IPS-15b (cell line): ENCODE results near the gene DSE.

ENCODE experiments used
- H3K27me3 ChIP-seq: one replicate; pipeline ENCODE4 v1.6.1; 2013; ENCODE audit warnings: low read length; ENCODE audit not compliant: control insufficient read depth, insufficient read depth
- H3K36me3 ChIP-seq: one replicate; pipeline ENCODE4 v1.6.1; 2013; ENCODE audit warnings: low read length; ENCODE audit not compliant: control insufficient read depth, insufficient read depth
- H3K4me1 ChIP-seq: one replicate; pipeline ENCODE4 v1.6.1; 2013; ENCODE audit warnings: mild to moderate bottlenecking, low read length; ENCODE audit not compliant: control insufficient read depth, insufficient read depth
- H3K4me3 ChIP-seq: one replicate; pipeline ENCODE4 v1.5.1; 2013; ENCODE audit warnings: low read depth, low read length
- H3K9ac ChIP-seq: one replicate; pipeline ENCODE4 v1.6.1; 2013; ENCODE audit warnings: low read depth, mild to moderate bottlenecking, low read length
- H3K9me3 ChIP-seq: one replicate; pipeline ENCODE4 v1.6.1; 2013; ENCODE audit warnings: mild to moderate bottlenecking, low read length; ENCODE audit not compliant: control insufficient read depth, insufficient read depth

Gene DSE

DNA sequence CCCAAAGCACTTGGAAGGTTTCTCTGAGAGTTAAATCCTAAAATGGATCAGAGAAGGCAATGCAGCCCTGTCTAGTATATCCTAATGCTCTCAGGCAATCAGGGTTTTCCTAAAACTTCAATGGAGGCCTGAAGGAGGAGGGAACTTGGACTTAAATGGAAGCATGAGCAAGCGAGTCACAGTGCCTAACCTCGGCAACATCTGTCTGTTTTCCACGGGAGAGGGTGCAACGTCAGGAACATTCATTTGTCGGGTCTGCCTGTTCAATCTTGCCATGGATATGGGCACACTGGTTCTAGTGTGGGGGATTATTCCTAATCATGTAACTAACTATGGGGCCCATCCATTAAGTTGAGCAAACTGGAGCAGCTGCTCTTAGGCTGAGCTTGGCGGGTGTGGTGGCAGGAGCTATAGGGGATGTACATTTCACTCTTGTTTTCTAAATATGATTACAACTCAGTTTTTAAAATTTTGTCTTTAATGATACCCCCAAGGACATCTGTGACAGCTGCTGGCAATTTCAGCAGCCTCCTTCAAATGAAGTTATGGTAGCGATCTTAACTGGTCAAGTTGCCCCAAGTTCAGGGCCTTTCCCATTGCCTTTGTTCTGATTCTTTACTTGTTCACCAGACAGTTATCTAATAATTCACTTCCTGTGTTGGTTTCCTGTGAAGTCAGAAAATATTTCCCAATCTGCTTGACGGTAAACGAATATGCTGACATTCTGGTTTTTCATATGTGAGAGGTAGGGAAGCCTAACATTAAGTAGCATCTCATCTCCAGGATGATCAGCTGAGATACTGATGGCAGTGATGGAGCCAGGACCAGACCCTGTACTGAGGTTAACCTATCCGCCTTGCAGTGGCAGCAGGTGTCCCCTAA, 21.6 kb downstream of the DSE start:
- Histone ChIP-seq H3K4me1 (no peaks in the 10 kb centered on the region), H3K9ac (no peak overlapping the region), H3K9me3 (no peaks in the 10 kb centered on the region), H3K36me3 (no peaks in the 10 kb centered on the region), H3K27me3 (no peaks in the 10 kb centered on the region), H3K4me3 (no peak overlapping the region)

DNA sequence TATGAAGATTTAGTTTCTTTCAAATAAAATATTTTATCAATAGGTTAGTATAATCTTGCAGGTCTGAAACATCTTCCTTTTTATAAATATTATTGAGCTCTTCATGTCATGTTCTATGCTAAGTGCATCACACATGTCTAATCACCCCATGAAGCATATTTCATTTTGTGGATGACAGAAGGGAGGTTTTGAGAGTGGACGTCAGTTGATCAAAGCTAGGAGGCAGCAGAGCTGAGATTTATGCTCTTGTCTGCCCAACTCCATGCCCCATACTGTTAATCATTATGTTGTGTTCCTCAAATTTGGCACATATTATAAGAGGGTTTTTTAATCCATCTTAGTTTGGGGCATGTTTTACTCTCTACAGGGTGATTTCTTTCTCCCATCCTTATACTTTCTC, 22.7 kb downstream of the DSE start:
- H3K36me3 ChIP-seq, result no peaks in the 10 kb centered on the region
- H3K9me3 ChIP-seq, result no peaks in the 10 kb centered on the region
- H3K27me3 ChIP-seq, result no peaks in the 10 kb centered on the region
- H3K4me1 ChIP-seq, result no peaks in the 10 kb centered on the region
- H3K9ac ChIP-seq, result no peak overlapping the region
- H3K4me3 ChIP-seq, result no peak overlapping the region

DNA sequence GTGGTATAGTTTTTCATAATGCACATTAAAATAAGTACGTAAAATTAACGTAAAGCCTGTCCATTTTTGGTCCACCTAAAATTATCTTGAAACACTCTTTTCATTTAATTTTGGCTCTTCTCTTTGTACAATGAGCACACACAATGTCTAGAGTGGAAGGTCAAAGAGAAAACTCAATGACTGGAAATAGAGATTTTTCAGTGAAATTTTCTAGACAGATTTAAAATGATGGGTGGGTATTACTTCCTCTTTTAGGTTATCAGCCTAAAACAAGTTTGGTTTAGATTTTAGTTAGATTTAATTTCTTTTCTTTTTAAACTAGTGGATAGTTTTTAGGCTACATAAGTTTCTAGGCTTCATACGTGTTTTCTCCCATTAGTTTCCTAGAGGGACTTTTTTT, 24.9 kb downstream of the DSE start:
- no peak overlapping the region for H3K9ac ChIP-seq
- no peak overlapping the region for H3K4me3 ChIP-seq
- no peaks in the 10 kb centered on the region for H3K27me3 ChIP-seq
- no peaks in the 10 kb centered on the region for H3K9me3 ChIP-seq
- H3K36me3 ChIP-seq, result no peaks in the 10 kb centered on the region
- peaks cover 3% of the 10 kb centered on the region for H3K4me1 ChIP-seq

DNA sequence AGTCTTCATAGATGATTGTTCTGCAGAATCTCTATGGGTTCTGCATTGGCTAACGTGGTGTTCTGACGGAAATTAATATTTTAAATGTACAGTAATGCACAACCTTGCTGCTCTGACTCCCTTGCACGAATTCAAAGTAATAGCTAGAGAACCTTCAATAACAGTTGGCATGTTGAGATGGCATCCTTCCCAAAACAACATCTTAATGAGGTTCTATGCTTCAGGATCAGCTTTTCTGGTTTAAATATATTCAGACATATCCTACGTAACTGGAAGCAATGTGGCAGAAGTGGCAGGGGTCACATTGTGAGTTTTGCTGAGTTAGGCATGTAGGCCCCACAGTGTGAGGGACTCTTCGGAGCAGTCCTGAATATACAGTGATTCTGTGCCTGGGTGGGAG, 25.7 kb downstream of the DSE start:
- H3K9ac ChIP-seq, result no peak overlapping the region
- peaks cover 3% of the 10 kb centered on the region for H3K4me1 ChIP-seq
- no peaks in the 10 kb centered on the region for H3K27me3 ChIP-seq
- H3K36me3 ChIP-seq, result no peaks in the 10 kb centered on the region
- no peaks in the 10 kb centered on the region for H3K9me3 ChIP-seq
- H3K4me3 ChIP-seq, result no peak overlapping the region

DNA sequence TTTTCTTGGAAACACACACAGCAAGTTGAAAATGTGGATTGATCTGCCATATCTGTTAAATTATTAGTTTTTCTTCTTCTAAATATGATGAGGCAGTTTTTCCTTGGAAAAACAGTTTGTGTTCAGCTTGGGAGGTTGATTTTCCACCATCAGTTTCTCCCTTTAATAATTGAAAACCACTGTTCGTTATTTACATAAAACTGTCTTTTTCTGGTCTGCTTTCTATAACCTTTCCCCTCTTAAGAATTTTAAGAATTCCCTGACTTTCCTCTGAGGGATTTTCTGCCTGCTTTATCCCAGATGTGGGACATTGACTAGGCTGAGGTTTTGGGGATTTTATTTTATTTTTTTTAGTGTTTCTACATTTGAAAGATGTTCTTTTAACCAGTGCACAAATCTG, 27.2 kb downstream of the DSE start:
- H3K9ac ChIP-seq, result no peak overlapping the region
- no peak overlapping the region for H3K4me3 ChIP-seq
- no peaks in the 10 kb centered on the region for H3K9me3 ChIP-seq
- peaks cover 3% of the 10 kb centered on the region for H3K4me1 ChIP-seq
- H3K36me3 ChIP-seq, result no peaks in the 10 kb centered on the region
- no peaks in the 10 kb centered on the region for H3K27me3 ChIP-seq

DNA sequence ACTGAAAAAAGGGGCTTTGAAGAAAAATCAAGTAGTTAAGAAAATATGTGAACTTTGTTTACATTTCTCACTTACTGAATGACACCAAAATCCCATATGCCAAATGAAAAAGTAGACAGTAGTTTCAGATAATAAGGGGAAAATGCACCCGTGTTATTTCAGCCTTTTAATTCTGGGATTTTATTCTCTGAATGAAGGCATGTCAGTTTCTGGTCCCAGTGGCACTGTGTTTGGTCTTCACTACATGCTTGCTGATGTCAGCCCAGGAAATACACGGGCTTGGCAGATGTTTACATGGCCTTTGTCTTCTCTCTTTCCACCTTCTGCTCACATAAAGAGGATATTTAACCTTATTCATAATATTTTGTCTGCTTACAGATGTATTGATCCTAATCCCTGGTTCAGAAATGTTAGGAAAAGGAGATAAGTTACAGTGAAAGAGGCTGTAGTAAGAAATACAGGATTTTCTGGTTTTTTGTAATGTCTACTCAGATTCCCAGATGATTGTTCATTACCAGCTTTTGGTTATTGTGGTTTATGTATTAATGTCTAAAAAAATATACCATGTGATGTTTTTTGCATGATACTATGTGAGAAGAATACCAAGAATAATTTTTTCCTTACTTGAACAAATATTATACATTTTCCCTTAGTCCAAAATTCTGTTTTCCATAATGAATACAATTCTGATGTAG, 27.7 kb downstream of the DSE start:
- H3K4me1 ChIP-seq, result peaks cover 3% of the 10 kb centered on the region
- no peaks in the 10 kb centered on the region for H3K36me3 ChIP-seq

DNA sequence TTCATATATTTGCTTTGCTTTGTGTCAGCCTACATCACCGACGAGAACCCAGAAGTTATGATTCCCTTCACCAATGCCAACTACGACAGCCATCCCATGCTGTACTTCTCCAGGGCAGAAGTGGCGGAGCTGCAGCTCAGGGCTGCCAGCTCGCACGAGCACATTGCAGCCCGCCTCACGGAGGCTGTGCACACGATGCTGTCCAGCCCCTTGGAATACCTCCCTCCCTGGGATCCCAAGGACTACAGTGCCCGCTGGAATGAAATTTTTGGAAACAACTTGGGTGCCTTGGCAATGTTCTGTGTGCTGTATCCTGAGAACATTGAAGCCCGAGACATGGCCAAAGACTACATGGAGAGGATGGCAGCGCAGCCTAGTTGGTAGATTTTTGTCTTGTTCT, 28.5 kb downstream of the DSE start:
- H3K4me1 ChIP-seq, result peaks cover 3% of the 10 kb centered on the region

More for the DNA sequence above, 27.7 kb downstream of the DSE start:
- Histone ChIP-seq H3K27me3 (no peaks in the 10 kb centered on the region), H3K9ac (no peak overlapping the region), H3K4me3 (no peak overlapping the region), H3K9me3 (no peaks in the 10 kb centered on the region)

DNA sequence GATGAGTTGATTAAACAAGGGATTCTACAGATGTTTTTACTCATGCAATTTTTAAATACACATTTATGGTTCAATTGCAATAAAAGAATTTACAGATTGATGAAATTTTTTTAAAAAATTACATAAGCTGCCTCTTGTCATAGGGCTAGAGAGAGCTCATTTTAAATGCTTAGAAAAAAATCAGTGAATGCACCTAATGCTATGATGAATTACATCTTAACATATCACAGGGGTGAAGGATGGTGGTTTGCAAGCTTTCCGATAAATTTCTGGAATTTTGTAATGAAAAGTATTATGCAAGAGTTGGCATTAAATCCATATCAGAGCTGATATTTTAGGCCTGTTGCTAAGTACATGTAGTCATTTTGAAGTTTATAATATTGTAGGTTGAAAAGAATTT, 29.6 kb downstream of the DSE start:
- H3K27me3 ChIP-seq, result no peaks in the 10 kb centered on the region
- no peaks in the 10 kb centered on the region for H3K9me3 ChIP-seq
- no peaks in the 10 kb centered on the region for H3K36me3 ChIP-seq
- H3K4me3 ChIP-seq, result no peak overlapping the region
- peaks cover 9% of the 10 kb centered on the region for H3K4me1 ChIP-seq
- H3K9ac ChIP-seq, result no peak overlapping the region

More for the DNA sequence above, 28.5 kb downstream of the DSE start:
- no peak overlapping the region for H3K9ac ChIP-seq
- no peaks in the 10 kb centered on the region for H3K27me3 ChIP-seq
- no peak overlapping the region for H3K4me3 ChIP-seq
- H3K36me3 ChIP-seq, result no peaks in the 10 kb centered on the region
- H3K9me3 ChIP-seq, result no peaks in the 10 kb centered on the region

DNA sequence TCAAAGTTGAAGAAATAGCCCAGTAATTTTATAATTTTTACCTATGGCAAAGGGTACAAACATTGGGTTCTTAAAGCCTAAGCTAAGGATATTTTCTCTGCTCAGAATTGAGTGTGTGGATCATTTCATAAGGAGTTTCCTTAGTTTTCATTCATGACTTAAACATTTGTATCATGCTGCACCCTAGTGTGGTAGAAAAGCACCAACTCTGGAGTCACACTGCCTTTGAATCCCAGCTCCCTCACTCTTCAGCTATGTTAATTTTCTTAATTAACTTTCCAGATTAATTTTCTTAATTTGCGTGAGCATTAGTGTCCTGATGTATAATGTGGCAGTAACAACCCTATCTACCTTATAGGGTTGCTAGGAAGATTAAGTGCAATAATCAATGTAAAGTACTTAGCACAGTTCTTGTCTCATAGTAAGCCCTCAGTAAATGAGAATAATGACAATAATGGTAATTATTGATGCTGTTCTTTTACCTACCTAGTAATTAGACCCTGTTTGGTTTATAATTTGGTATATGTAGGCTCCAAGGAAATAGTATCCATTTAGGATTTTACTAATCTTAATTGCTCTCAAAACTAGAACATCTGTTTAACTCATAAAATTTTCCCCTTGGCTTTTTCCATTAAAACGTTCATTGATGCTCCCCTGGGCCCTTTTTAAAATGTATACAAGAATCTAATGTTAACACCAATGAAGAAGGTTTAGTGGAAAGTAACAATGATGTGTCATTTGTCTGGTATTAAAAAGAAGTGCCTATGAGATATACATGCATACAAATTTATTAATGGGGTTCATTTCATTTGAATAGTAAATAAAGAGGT, 31.6 kb downstream of the DSE start:
- Histone ChIP-seq H3K9ac (no peak overlapping the region), H3K9me3 (no peaks in the 10 kb centered on the region), H3K36me3 (no peaks in the 10 kb centered on the region), H3K4me1 (peaks cover 19% of the 10 kb centered on the region), H3K27me3 (no peaks in the 10 kb centered on the region), H3K4me3 (no peak overlapping the region)

DNA sequence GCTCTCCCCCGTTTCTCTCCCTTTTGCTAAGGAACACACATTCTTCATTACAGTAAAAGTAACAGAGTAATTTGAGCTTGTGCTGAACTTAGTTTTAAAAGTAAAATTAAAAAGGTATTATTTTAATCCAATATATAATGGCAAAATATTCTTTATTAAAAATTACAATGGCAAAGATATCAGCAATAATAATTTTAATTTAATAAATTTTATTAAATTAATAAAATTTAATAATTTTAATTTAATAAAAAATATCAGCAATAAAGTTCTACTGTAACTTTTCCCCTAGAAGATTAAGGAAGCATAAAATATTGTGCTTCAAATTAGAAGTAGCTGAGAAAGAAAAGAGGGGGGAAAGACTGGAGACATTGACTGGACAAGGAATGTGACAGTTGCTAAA, 32.5 kb downstream of the DSE start:
- Histone ChIP-seq H3K4me3 (no peak overlapping the region), H3K36me3 (no peaks in the 10 kb centered on the region), H3K27me3 (no peaks in the 10 kb centered on the region), H3K9me3 (no peaks in the 10 kb centered on the region), H3K4me1 (peaks cover 19% of the 10 kb centered on the region), H3K9ac (no peak overlapping the region)

DNA sequence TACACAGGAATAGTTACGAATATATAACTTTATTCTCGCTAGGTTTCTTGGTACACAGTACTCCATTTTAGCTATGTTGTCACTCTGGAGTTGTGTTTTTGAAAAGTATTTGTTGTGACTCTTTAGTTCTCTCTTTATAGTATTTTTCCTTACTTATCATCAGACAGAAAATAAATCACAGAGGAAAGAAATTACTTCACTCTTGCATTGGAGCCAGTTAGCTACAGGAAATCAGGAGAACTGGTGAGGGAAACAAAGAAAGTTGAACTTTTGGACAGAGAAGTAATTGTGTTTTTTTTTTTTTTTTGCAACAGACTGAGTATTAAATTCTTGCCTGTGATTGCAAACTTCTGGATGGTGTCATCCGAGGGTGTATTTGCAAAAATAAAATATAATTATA, 33.9 kb downstream of the DSE start:
- Histone ChIP-seq H3K36me3 (no peaks in the 10 kb centered on the region), H3K27me3 (no peaks in the 10 kb centered on the region), H3K9me3 (no peaks in the 10 kb centered on the region), H3K4me3 (no peak overlapping the region), H3K4me1 (peaks cover 16% of the 10 kb centered on the region), H3K9ac (no peak overlapping the region)
